ENCODE results near the gene DNASE2.
"Not testable (repeated sequence)": the region's sequence is repeated elsewhere in the genome, so short reads cannot be mapped to it uniquely, and the experiment has no call there.

The DNASE2 gene

DNA sequence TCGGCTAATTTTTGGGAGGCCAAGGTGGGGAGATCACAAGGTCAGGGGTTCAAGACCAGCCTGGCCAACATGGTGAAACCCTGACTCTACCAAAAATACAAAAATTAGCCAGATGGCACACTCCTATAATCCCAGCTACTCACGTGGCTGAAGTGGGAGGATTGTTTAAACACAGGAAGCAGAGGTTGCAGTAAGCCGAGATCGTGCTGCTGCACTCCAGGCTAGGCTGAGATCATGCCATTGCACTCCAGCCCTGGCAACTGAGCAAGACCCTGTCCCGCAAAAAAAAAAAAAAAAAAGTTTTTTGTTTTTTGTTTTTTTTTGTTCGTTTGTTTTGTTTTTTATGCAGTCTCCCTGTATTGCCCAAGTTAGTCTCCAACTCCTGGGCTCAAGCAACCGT, 21.7 kb downstream of the DNASE2 start:
- DNase-seq, result no peak

DNA sequence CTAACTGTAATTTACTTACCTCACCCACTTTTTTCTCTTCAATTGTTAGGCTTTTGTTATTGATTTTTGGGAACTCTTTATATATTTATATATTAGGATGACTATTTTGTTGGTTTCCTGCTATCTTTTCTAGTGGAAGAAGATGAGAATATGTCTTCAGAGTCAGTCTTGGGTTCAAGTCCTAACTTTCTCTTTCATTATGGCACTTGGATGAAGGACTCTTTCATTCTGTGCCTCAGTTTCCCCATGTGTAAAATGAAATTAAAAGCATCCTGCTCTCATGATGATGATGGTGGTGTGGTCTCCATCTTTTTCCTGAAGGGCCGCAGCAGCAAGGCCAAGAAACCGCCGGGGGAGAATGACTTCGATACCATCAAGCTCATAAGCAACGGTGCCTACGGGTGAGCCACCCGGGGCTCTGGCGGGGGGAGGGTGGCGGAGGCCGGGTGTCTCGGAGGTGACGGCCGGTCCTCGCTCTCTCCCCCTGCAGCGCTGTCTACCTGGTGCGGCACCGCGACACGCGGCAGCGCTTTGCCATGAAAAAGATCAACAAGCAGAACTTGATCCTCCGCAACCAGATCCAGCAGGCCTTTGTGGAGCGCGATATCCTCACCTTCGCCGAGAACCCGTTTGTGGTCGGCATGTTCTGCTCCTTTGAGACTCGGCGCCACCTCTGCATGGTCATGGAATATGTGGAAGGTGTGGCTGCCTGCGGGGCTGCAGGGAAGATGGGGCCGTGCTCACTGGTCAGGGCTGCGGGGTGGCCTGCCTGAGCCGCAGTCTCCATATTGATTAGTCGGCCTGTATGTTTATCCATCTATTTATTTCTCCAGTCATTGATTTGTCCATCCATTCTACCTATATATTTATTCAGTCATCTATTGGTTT, 23.0 kb downstream of the DNASE2 start:
- DNase-seq, result no peak

GRCh38 chr19:12856653-12857052, 24.6 kb downstream of the DNASE2 start:
- no peak for DNase-seq

- peak; percentile 41 to 80 (median 74) for DNase-seq
Observed at GRCh38 chr19:12847159-12848139, 33.8 kb downstream of the DNASE2 start.

DNA sequence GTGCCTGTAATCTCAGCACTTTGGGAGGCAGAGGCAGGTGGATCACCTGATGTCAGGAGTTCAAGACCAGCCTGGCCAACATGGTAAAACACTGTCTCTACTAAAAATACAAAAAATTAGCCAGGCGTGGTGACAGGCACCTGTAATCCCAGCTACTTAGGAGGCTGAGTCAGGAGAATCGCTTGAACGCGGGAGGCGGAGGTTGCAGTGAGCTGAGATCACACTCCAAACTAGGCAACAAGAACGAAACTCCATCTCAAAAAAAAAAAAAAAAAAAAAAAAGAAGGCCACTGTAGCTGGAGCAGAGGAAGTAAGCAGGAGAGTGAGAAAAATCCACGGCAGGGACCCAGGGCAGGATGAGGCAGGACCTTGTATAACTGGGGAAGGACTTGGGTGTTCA, 34.6 kb downstream of the DNASE2 start:
- DNase-seq, result not testable (repeated sequence)

- no peak for DNase-seq
Observed at GRCh38 chr19:12843999-12844732, 37.1 kb downstream of the DNASE2 start.

DNA sequence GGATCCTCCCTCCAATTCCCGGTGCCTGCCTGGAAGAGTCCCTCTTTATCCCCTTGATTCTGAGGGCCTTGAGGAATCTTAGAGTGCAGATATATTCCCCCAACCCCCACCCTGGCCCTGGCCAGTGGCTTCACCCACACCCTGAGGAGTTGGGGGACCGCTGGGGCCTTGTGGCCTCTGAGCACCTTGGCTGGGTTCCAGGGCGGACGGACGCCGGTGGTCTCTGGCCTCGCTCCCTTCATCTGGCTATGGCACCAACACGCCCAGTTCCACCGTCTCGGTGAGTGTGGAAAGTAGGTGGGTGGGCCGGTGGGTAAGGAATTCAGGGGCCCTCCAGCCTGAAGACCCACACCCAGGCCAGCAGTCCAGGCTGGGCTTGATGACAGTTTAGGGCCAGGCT, 37.9 kb downstream of the DNASE2 start:
- DNase-seq, result no peak

- no peak for DNase-seq
Observed at GRCh38 chr19:12842511-12842910, 38.7 kb downstream of the DNASE2 start.

GRCh38 chr19:12841094-12841493, 40.2 kb downstream of the DNASE2 start:
- peak in 1 of 6 experiments; percentile 11 for DNase-seq

DNA sequence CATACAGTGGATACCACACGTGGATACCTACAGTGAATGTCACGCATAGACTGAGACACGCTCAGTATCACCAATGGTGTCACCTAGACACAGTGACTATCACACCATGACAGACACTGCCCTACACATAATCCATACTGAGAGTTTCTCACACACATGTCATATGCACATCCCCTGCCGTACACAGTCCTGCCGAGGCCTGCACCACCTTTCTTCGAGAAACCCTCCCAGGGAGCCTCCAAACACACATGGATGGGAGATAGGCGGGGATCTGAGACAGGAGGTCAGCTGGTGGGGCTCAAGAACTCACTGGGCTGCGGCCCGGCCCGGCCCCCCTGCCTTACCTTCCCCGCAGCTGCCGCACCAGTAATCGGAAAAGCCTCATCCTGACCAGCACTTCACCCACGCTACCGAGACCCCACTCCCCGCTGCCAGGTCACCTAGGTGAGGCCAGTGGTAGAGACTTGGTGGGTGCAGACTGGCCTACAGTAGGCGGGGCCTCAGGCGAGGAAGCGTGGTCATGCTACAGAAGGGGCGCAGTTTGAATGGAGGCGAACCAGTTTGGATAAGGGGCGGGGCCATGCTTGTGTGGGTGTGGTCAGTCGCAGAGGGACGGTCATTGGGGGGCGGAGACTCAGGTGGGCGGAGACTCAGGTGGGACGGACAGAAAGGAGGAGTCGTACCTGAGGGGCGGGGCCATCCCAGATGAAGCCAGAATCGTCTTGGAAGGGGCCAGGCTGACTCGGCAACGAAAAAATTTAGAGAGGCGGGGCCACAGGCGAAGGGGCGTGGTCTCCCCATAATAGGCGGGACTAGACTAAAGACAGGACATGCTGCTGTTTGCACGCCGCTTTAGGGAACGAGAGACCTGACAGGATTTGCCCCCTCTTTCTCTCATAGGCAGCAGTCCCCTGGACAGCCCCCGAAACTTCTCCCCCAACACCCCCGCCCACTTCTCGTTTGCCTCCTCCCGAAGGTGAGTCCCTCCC, 40.9 kb downstream of the DNASE2 start:
- peak in 3 of 6 experiments; percentile 16 to 23 (median 19) for DNase-seq

GRCh38 chr19:12838886-12839756, 42.1 kb downstream of the DNASE2 start:
- DNase-seq, result peak in 1 of 6 experiments; percentile 27

GRCh38 chr19:12838182-12838885, 42.9 kb downstream of the DNASE2 start, which contains the start of gene MAST1:
MAST1 (plus strand) TSS chr19:12838515; CDS start chr19:12838573, 58 bp downstream.
- DNase-seq, result peak in 4 of 6 experiments; percentile 14 to 51 (median 20)

DNA sequence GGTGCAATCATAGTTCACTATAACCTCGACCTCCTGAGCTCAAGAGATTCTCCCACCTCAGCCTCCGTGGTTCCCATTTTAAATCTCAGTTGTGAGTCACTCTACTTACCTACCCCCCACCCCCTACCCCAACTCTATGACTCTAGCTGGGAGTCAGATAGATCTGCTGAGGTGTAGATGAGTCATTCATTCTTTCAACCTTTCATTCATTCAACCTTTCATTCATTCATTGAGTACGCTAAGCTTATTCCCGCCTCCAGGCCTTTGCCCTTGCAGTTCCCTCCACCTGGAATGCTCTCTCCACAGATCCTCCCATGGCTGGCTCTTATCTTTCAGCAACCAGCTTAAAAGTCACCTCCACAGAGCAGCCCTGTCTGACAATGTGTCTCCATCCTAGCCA, 44.0 kb downstream of the DNASE2 start:
- no peak for DNase-seq

- DNase-seq, result no peak
Observed at GRCh38 chr19:12836529-12836863, 44.8 kb downstream of the DNASE2 start.

DNA sequence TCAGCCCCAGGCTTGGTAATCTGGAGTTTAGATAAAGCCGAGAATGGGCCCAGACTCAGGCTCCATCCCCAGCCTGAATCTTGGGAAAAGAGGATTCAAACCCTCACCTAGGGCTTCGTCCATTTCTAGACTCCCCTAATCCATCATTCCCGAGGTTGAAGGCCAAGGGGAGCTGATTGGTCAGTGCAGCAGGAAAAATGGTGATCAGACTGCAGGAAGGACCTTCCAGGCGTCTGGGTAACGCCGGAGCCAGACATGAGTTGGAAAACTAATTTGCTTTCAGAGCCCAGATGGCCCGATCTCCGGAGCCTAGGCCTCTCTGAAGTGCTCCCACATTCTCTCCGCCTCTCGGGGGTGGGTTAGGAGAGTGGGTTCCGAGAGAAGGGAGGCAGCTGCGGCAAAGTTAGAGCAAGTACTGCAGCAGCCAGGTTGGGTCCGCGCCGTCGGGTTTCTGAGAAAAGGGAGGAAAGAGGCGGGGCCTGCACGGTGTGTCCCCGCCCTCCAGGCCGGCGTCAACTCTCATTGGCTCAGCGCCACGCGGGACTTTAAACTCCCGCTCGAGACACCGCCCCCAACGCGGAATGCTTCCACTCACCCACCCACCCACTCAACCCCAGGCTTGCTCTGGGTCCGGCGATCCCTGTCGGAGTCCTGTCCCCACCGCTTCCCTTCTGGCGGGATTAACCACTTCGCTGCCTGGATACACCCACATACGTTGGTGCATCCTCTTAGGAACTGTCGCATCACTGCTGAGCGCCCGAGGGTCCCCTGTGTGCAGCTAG, 46.1 kb downstream of the DNASE2 start:
- peak in 3 of 6 experiments; percentile 15 to 34 (median 15) for DNase-seq

- no peak for DNase-seq
Observed at GRCh38 chr19:12834566-12834943, 46.7 kb downstream of the DNASE2 start, which contains the start of gene RTBDN. RTBDN (minus strand) TSS chr19:12834579; CDS start chr19:12829979, 4,600 bp downstream.

DNA sequence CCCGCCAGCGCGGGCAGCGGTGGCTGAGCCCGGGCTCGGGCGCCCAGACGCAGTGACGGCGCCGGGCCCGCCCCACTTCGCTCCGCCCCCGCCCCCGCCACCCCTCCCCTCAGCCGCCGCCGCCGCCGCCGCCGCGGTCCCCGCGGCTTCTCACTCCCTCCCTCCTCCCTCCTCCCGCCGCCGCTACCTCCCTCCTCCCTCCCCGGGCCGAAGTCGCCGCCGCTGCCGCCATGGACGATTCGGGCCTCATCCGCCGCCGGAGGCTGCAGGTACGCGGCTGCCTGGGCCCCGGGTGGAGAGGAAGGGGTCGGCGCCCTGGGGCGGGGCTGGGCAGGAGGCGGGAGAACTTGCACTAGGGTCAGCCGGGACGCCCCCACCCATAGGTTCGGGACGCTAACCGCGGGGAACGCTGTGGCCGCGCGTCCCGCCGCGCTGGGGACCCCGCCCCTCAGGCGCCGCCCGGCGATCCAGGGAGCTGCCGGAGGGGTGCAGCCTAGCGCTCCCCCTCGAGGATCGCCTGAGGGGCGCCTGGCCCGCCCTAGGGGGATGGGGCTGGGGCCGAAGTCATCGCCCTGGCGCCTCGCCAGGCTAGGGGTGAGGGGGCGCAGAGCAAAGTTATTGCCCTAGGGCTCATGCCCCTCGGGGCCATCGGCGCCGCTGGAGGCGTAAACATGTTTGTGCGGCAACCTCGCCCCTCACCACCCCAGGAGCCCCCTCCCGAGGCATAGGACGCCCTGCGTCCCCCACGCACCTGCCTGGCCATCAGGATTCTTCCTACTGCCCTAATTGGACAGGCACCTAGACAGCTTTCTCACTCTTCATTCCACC, 47.3 kb downstream of the DNASE2 start:
- DNase-seq, result peak in 1 of 6 experiments; percentile 15

DNA sequence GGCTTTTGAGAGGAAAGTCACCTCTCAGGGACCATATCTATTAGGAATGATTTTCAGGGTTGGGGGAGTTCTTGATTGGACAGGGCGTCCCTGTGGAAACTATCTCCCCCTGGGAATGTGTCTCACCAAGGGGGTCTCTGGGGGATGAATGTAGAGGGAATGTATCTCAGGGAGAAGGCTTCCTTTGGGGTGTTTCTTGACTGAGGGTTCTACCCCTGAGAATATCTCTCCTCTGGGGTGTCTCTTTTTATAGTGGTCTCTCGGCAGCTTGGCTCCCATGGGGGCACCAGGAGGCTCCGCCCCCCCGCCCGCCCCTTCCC, 47.9 kb downstream of the DNASE2 start:
- no peak for DNase-seq
